Measurements from ENCODE around the gene RNF20. TPM values are rescaled to one million over a fixed set of nuclear protein-coding genes. Genes with fewer than 3 reads are reported as not detected.

RNF20 gene
- total RNA-seq, 4 donors from 2014 or later = 23.6 to 40.7 (median 32.7) TPM

DNA sequence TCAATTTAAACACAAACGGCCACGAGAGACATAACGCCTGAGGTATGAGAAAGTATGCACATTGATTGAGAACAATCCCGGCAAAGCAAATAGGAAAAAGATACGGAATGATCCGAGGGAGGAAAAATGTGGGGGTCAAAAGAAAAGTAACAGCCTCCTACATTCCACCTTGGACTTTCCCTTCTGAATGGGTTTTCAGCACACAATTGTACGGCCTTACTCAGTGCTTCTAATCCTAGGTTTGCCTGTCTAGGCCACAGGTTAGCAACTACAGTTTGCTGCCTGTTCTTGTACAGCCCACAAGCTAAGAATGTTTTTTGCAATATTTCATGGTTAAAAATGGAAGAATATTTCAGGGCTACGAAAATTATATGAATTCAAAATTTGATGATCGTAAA, 46.2 kb upstream of the RNF20 start:
- WGBS, 2 donors (ENCODE audit: low coverage in 1 of 2) = 32 to 38% methylated on average over 8 of the region's 9 CpGs

DNA sequence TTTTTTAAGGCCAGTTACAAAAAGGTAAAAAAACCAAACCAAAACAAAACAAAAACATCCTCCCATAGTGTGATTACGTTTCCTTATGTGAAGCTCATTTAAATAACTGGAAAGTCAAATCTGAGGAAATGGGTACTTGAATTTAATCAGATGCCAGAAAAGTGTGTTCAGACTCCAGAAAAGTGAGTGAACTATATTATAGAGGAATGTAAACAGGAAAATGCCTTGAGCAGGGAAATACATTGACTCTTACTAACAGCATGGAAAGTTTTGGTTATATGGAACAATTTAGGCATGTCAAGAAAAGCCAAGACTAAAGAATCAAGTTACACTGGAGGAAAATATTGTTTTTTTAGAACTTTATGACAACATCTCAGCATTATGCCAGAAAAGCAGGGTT, 37.8 kb upstream of the RNF20 start:
- WGBS, 2 donors (ENCODE audit: low coverage in 1 of 2) = 29 to 33% methylated on average over 1 of the region's 1 CpG
- no peak for ATAC-seq

More for the DNA sequence above, 46.2 kb upstream of the RNF20 start:
- peaks cover 0 to 37% (median 3%) of the 10 kb centered on the region in 3 donors for H3K4me1 ChIP-seq
- peak overlapping the region; percentile 66 to 71 for H3K4me3 ChIP-seq
- no peaks in the 10 kb centered on the region for H3K36me3 ChIP-seq
- H3K27me3 ChIP-seq = peaks cover 9% of the 10 kb centered on the region
- ATAC-seq = no peak
- TF ChIP-seq EP300 (IDR thresholded peaks at IDR 0.05) (no peak), POLR2A (IDR thresholded peaks at IDR 0.05) (no peak), POLR2AphosphoS5 (IDR thresholded peaks at IDR 0.05) (no peak)
- TF ChIP-seq, protein P1, sequence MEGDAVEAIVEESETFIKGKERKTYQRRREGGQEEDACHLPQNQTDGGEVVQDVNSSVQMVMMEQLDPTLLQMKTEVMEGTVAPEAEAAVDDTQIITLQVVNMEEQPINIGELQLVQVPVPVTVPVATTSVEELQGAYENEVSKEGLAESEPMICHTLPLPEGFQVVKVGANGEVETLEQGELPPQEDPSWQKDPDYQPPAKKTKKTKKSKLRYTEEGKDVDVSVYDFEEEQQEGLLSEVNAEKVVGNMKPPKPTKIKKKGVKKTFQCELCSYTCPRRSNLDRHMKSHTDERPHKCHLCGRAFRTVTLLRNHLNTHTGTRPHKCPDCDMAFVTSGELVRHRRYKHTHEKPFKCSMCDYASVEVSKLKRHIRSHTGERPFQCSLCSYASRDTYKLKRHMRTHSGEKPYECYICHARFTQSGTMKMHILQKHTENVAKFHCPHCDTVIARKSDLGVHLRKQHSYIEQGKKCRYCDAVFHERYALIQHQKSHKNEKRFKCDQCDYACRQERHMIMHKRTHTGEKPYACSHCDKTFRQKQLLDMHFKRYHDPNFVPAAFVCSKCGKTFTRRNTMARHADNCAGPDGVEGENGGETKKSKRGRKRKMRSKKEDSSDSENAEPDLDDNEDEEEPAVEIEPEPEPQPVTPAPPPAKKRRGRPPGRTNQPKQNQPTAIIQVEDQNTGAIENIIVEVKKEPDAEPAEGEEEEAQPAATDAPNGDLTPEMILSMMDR (IDR thresholded peaks at IDR 0.05) = no peak
- peak overlapping the region; percentile 12 to 94 (median 84) for H3K27ac ChIP-seq
- peaks cover 0 to 3% (median 0%) of the 10 kb centered on the region in 3 donors for H3K9me3 ChIP-seq

DNA sequence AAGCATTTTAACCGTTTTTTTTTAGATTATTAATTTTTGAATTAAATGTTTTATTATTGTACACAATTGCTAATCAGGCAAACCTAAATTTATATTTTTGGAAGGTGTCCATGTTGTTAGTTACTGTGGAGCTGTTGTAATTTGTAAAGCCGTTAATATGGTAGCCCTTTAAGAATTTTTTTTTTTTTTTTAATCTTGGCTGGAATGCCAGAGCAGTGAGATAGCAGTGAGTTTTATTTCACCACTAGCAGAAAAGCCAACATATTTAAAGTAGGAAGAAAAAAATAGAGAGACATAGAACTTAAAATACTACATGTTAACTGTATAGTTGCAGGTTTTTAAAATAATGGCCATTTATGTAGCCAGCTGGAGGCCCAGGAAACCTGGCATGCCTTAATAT, 35.3 kb upstream of the RNF20 start:
- H3K36me3 ChIP-seq = no peaks in the 10 kb centered on the region
- TF ChIP-seq POLR2AphosphoS5 (IDR thresholded peaks at IDR 0.05) = no peak
- no peak for TF ChIP-seq POLR2A (IDR thresholded peaks at IDR 0.05)
- TF ChIP-seq EP300 (IDR thresholded peaks at IDR 0.05) = no peak
- TF ChIP-seq, protein P1 (IDR thresholded peaks at IDR 0.05) = no peak
- H3K27me3 ChIP-seq = no peaks in the 10 kb centered on the region
- no peaks in the 10 kb centered on the region for H3K4me1 ChIP-seq
- no peak overlapping the region for H3K4me3 ChIP-seq
- no peak for ATAC-seq
- no peaks in the 10 kb centered on the region for H3K9me3 ChIP-seq
- WGBS, 2 donors (ENCODE audit: low coverage in 1 of 2) = 30 to 43% methylated on average over 2 of the region's 2 CpGs
- no peak overlapping the region for H3K27ac ChIP-seq

More for the DNA sequence above, 37.8 kb upstream of the RNF20 start:
- Histone ChIP-seq H3K27me3 (no peaks in the 10 kb centered on the region), H3K27ac (no peak overlapping the region), H3K9me3 (peaks cover 0 to 7% (median 0%) of the 10 kb centered on the region in 3 donors), H3K4me1 (no peaks in the 10 kb centered on the region), H3K36me3 (no peaks in the 10 kb centered on the region), H3K4me3 (no peak overlapping the region)
- TF ChIP-seq, protein P1 (IDR thresholded peaks at IDR 0.05) = no peak
- TF ChIP-seq POLR2AphosphoS5 (IDR thresholded peaks at IDR 0.05) (no peak), EP300 (IDR thresholded peaks at IDR 0.05) (no peak), POLR2A (IDR thresholded peaks at IDR 0.05) (no peak)

DNA sequence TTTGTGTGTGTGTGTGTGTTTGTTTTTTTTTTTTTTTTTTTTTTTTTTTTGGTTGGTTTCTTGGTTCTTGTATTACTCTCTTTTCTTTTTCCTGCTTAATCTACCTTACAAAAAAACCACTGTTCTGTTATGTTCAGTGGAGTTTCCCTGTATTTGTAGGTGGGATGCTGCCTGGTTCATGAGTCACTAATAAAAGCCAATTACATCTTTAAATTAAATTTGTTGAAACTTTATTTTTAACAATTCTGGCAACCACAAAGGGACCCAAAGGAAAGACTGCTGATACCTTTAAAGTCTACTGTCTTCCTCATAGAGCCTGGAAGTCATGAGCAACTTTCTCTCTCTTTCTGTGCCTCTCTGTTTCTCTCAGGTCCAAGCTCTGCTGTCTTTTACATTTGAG, 29.5 kb upstream of the RNF20 start:
- Histone ChIP-seq H3K4me1 (no peaks in the 10 kb centered on the region), H3K27me3 (no peaks in the 10 kb centered on the region), H3K4me3 (no peak overlapping the region), H3K36me3 (no peaks in the 10 kb centered on the region), H3K9me3 (no peaks in the 10 kb centered on the region), H3K27ac (no peak overlapping the region)
- no peak for ATAC-seq
- TF ChIP-seq POLR2AphosphoS5 (IDR thresholded peaks at IDR 0.05) (no peak), POLR2A (IDR thresholded peaks at IDR 0.05) (no peak), EP300 (IDR thresholded peaks at IDR 0.05) (no peak)
- TF ChIP-seq, protein P1 (IDR thresholded peaks at IDR 0.05) = no peak

DNA sequence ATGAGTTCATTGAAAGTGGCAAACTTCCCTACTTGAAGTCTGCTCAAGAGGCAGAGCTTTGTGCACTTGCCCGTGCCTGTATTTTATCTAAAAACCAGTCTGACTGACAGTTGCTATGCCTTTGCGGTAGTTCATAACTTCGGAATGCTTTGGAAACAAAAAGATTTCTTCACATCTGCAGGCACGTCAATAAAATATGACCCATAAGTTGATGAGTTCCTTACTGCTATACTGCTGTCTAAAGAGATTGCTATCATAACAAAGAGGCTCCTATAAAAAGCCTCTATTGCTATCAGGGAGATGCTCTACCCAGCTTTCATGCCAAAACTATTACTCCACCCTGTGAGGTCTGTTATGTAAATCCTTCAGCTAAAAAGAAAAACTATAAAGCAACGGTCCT, 25.4 kb upstream of the RNF20 start:
- WGBS, 2 donors (ENCODE audit: low coverage in 1 of 2) = 38 to 61% methylated on average over 1 to 4 of the region's 5 CpGs
- Histone ChIP-seq H3K27me3 (no peaks in the 10 kb centered on the region), H3K27ac (no peak overlapping the region), H3K4me1 (peaks cover 0 to under 1% (median 0%) of the 10 kb centered on the region in 3 donors), H3K9me3 (no peaks in the 10 kb centered on the region), H3K4me3 (no peak overlapping the region), H3K36me3 (no peaks in the 10 kb centered on the region)
- ATAC-seq = no peak
- TF ChIP-seq POLR2A (IDR thresholded peaks at IDR 0.05) (no peak), EP300 (IDR thresholded peaks at IDR 0.05) (no peak), POLR2AphosphoS5 (IDR thresholded peaks at IDR 0.05) (no peak)
- TF ChIP-seq, protein P1 (IDR thresholded peaks at IDR 0.05) = no peak

Data from gastroesophageal sphincter (tissue), 4 donors.